Mucosa of descending colon (tissue), 3 donors: ENCODE data around the gene TMEM147. TPM values are rescaled to one million over a fixed set of nuclear protein-coding genes. Genes with fewer than 3 reads are reported as not detected.

ENCODE experiments used
- ATAC-seq: fragments of 200-7000 bp; cut with Tn5 transposase; one replicate; pipeline ENCODE4 v1.9.1; 2020; ENCODE audit warnings: mild to moderate bottlenecking, moderate library complexity
- DNase-seq, 3 donors: peaks; one replicate each; pipeline ENCODE4 v3.0.0-alpha.2; 2020
- H3K36me3 ChIP-seq: fragments of 200-600 bp; one replicate; pipeline ENCODE4 v1.8.0; 2021; ENCODE audit warnings: low read depth, mild to moderate bottlenecking
- H3K4me1 ChIP-seq: fragments of 200-600 bp; one replicate; pipeline ENCODE4 v1.8.0; 2021; ENCODE audit warnings: low read depth, mild to moderate bottlenecking
- H3K4me3 ChIP-seq: fragments of 200-600 bp; one replicate; pipeline ENCODE4 v1.8.0; 2021; ENCODE audit warnings: mild to moderate bottlenecking
- H3K9me3 ChIP-seq: fragments of 200-600 bp; one replicate; pipeline ENCODE4 v1.8.0; 2021; ENCODE audit warnings: mild to moderate bottlenecking
- CTCF ChIP-seq: fragments of 200-600 bp; IDR thresholded peaks from one replicate; pipeline ENCODE4 v1.8.0; 2022; ENCODE audit warnings: antibody characterized with exemption, mild to moderate bottlenecking
- intact Hi-C, 2 donors: fragments of 100-400 bp; cut with DNase I in 1 of 2; cut with micrococcal nuclease in 1 of 2; formaldehyde crosslinking; loops; one replicate each; pipeline versions ENCODE4 v1.11.0 to v1.11.1; 2022; cut with DNase I, micrococcal nuclease
- total RNA-seq, 3 donors: library from RNA; stranded (reverse); fragmentation: NEBNext Ultra II Directional in 2 of 3; extraction: Animal tissue kit (Norgen Biotek cat#: 25700) in 2 of 3; gene quantifications; one replicate each; pipeline versions ENCODE4 v1.2.1 to v1.2.4, GENCODE V29; 2021 to 2023
- donor health status: DM: no; HTN: no; CAD: no; lungs with moderate emphysema.
- donor health status: DM: no; HTN: no; CAD: no.
- donor health status: DM: no; HTN: yes; CAD: no.

Gene TMEM147
- total RNA-seq, 3 donors from 2014 or later, result 54.4 to 62.8 (median 58.2) TPM

- no peak overlapping the region for H3K4me3 ChIP-seq
- H3K4me1 ChIP-seq, result peaks cover 9% of the 10 kb centered on the region
- ATAC-seq (peak; percentile 89), DNase-seq (peak; percentile 73 to 85 (median 84))
- intact Hi-C loops, result no loop called here
- no peaks in the 10 kb centered on the region for H3K36me3 ChIP-seq
- peak; percentile 88 for TF ChIP-seq CTCF
- no peaks in the 10 kb centered on the region for H3K9me3 ChIP-seq
These were observed 35.4 kb upstream of the TMEM147 start for GRCh38 chr19:35509861-35510625.

GRCh38 chr19:35510626-35510964, 34.8 kb upstream of the TMEM147 start:
- Histone ChIP-seq H3K9me3 (no peaks in the 10 kb centered on the region), H3K4me3 (no peak overlapping the region), H3K4me1 (peaks cover 9% of the 10 kb centered on the region), H3K36me3 (no peaks in the 10 kb centered on the region)
- DNase-seq (no peak), ATAC-seq (no peak)
- intact Hi-C loops, result no loop called here
- TF ChIP-seq CTCF, result no peak

GRCh38 chr19:35511337-35511736, 34.1 kb upstream of the TMEM147 start:
- TF ChIP-seq CTCF, result no peak
- Histone ChIP-seq H3K9me3 (no peaks in the 10 kb centered on the region), H3K36me3 (no peaks in the 10 kb centered on the region), H3K4me1 (peaks cover 9% of the 10 kb centered on the region), H3K4me3 (no peak overlapping the region)
- intact Hi-C loops, result no loop called here
- DNase-seq (no peak), ATAC-seq (no peak)

GRCh38 chr19:35512831-35513627, 32.4 kb upstream of the TMEM147 start:
- no peaks in the 10 kb centered on the region for H3K36me3 ChIP-seq
- ATAC-seq (no peak), DNase-seq (no peak)
- intact Hi-C loops, result no loop called here
- H3K9me3 ChIP-seq, result no peaks in the 10 kb centered on the region
- H3K4me1 ChIP-seq, result peaks cover 9% of the 10 kb centered on the region
- H3K4me3 ChIP-seq, result no peak overlapping the region
- TF ChIP-seq CTCF, result no peak

- ATAC-seq (no peak), DNase-seq (no peak)
- intact Hi-C loops, result no loop called here
- no peaks in the 10 kb centered on the region for H3K9me3 ChIP-seq
- H3K4me3 ChIP-seq, result no peak within 1 kb of the TSS
- TF ChIP-seq CTCF, result no peak
- H3K4me1 ChIP-seq, result peaks cover 9% of the 10 kb centered on the region
- H3K36me3 ChIP-seq, result no peaks in the 10 kb centered on the region
These were observed 31.7 kb upstream of the TMEM147 start, which contains the start of gene DMKN for GRCh38 chr19:35513628-35514281. Gene DMKN, minus strand, starts transcription at chr19:35513649. Its CDS starts 174 bp downstream, at chr19:35513475.
